HG03196 (cell line): ENCODE data around the gene RHEB.
"Not testable (repeated sequence)": the region's sequence is repeated elsewhere in the genome, so short reads cannot be mapped to it uniquely, and the experiment has no call there.

Experiments
- ATAC-seq: cut with Tn5 transposase; IDR thresholded peaks from one replicate; pipeline ENCODE4 v1.9.1; 2021; ENCODE audit not compliant: unreplicated experiment

The RHEB gene

GRCh38 chr7:151519765-151520418 is at the start of gene RHEB:
RHEB (minus strand) TSS chr7:151519895; CDS start chr7:151519511, 384 bp downstream.
- ATAC-seq, result peak; percentile 81

GRCh38 chr7:151566897-151567320 is 47.2 kb upstream of the RHEB start:
- ATAC-seq, result no peak

GRCh38 chr7:151565541-151565940 is 45.8 kb upstream of the RHEB start:
- ATAC-seq, result no peak

GRCh38 chr7:151560243-151560642 is 40.5 kb upstream of the RHEB start:
- no peak for ATAC-seq

- ATAC-seq, result no peak
These were observed 40.0 kb upstream of the RHEB start for GRCh38 chr7:151559557-151560183.

GRCh38 chr7:151558575-151558974 is 38.9 kb upstream of the RHEB start:
- ATAC-seq, result no peak

GRCh38 chr7:151556592-151556991 is 36.9 kb upstream of the RHEB start:
- ATAC-seq, result no peak

GRCh38 chr7:151553356-151553755 is 33.7 kb upstream of the RHEB start:
- ATAC-seq, result no peak

- no peak for ATAC-seq
These were observed 32.8 kb upstream of the RHEB start for GRCh38 chr7:151552352-151553028.

- ATAC-seq, result no peak
These were observed 32.1 kb upstream of the RHEB start for GRCh38 chr7:151551820-151552219.

GRCh38 chr7:151550656-151551286 is 31.1 kb upstream of the RHEB start:
- no peak for ATAC-seq

- ATAC-seq, result no peak
These were observed 29.9 kb upstream of the RHEB start for GRCh38 chr7:151549644-151550043.

- no peak for ATAC-seq
These were observed 29.4 kb upstream of the RHEB start for GRCh38 chr7:151549083-151549482.

GRCh38 chr7:151544183-151544582 is 24.5 kb upstream of the RHEB start:
- no peak for ATAC-seq

GRCh38 chr7:151542606-151543130 is 23.0 kb upstream of the RHEB start:
- no peak for ATAC-seq

- ATAC-seq, result no peak
These were observed 22.2 kb upstream of the RHEB start for GRCh38 chr7:151541709-151542499.

- ATAC-seq, result no peak
These were observed 20.5 kb upstream of the RHEB start for GRCh38 chr7:151540146-151540545.

GRCh38 chr7:151539088-151539671 is 19.5 kb upstream of the RHEB start:
- no peak for ATAC-seq

- no peak for ATAC-seq
These were observed 18.3 kb upstream of the RHEB start for GRCh38 chr7:151537818-151538561.

- not testable (repeated sequence) for ATAC-seq
These were observed 16.5 kb upstream of the RHEB start for GRCh38 chr7:151536178-151536577.
